GM18520 (cell line): ENCODE measurements around the gene GRIN1.

Experiments
- ATAC-seq: cut with Tn5 transposase; IDR thresholded peaks from one replicate; pipeline ENCODE4 v1.9.1; 2021; ENCODE audit not compliant: unreplicated experiment

The GRIN1 gene

GRCh38 chr9:137189297-137190295, 50.6 kb downstream of the GRIN1 start:
- no peak for ATAC-seq

- no peak for ATAC-seq
Observed at GRCh38 chr9:137190315-137190856, 51.4 kb downstream of the GRIN1 start.

DNA sequence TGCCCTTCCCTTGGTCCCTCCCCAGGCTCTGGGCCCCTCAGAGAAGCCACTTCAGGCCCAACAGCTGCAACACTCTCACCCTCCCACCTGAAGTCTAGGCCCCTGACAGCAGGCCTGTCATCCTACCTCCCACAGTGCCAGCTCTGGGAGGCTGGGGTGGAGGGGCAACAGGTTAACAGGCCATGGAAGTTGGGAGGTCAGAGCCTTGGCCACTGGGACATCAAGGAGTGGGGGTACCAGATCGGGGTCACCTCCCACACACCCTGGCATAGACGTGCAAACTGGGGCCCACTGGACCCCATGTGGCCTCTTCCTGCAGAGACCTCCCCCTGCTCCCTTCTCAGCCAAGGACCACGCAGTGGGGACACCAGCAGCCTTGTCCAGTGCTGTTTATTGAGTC, 52.3 kb downstream of the GRIN1 start:
- ATAC-seq, result no peak

DNA sequence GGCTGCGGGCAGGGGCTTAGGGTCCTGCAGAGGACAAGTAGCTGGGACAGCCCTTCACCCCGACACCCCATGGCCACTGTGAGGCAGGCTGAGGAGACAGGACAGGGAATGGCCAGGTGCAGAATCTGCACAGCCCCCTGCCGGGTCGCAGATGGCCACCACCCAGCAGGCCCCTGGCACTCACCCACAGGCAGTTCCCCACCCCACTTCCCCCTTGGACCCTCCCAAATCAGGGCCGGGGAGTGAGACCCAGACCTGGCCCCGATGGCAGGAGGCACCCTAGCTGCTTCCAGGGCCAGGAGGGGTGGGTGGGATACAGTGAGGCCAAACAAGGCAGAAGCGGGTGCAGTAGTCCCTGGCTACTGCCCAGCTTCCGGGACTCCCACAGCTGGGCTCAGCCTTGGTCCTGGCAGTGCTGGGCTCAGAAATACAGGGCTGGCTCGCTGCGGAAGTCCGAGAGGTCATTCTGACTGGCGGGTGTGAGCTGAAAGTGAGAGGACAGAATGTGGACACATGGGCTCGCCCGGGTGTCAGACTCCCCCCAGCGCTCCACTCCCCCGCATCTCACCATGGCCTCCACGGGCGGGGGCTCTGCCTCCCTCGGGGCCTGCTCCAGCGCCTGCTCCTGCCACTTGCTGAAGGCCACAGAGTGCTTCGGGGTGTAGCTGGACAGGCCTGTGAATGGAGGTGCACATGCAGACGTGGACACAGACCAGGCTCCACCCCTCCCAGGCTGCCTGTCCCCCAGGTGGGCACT, 52.9 kb downstream of the GRIN1 start:
- ATAC-seq, result no peak

DNA sequence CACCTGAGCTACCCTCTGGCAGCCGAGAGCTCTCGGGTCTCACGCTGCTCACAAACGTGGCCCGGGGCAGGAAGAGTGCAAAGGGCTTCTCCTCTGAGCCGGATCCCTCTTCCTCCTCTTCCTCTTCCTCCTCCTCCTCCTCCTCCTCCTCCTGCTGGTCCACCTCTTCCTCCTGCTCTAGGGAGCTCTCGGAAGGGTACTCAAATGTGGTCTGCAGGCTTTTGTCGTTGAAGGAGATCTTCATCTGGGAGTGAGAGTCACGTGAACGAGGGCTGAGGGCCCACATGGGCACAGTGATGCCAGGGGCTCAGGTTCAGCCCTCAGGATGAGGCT, 53.5 kb downstream of the GRIN1 start:
- ATAC-seq, result no peak

- ATAC-seq, result no peak
Observed at GRCh38 chr9:137192859-137193258, 53.9 kb downstream of the GRIN1 start.

- no peak for ATAC-seq
Observed at GRCh38 chr9:137193771-137194170, 54.8 kb downstream of the GRIN1 start.

DNA sequence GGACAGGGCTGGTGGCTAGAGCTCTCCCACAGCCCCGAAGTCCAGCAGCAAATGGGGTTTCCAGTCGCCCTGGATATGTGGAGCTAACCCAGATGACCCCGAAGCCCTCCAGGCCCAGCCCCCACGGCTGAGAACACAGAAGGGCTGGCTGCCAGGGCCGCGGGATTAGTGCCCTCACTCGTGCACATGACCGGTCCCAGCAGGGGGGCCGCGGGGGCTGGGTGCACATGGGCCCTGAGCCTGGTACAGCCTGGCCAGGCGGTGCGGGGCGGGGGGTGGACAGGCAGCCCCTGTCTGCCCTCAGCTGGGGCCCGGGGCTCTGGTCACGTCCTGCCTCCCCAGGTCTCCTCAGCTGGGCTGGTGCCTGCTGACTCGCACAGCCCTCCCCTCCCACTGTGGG, 55.4 kb downstream of the GRIN1 start:
- no peak for ATAC-seq

DNA sequence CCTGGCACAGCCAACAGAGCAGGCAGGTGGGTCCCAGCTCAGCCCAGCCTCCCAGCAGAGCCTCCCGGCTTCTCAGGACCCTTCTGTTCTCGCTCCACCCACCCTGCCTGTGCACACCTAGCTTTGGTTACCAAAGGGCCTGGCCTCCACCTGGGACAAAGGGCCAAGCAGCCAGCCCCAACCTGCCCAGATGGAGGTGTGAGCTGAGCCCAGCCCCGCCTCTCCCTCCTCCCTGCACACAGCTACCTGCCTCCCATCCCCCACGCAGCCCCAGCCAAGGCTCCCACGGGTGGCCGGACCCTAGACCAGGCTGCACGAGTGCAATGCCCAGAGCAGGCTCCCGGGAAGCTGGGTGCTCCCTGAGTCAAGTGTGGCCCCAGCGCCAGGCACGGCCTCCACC, 56.0 kb downstream of the GRIN1 start:
- ATAC-seq, result no peak

DNA sequence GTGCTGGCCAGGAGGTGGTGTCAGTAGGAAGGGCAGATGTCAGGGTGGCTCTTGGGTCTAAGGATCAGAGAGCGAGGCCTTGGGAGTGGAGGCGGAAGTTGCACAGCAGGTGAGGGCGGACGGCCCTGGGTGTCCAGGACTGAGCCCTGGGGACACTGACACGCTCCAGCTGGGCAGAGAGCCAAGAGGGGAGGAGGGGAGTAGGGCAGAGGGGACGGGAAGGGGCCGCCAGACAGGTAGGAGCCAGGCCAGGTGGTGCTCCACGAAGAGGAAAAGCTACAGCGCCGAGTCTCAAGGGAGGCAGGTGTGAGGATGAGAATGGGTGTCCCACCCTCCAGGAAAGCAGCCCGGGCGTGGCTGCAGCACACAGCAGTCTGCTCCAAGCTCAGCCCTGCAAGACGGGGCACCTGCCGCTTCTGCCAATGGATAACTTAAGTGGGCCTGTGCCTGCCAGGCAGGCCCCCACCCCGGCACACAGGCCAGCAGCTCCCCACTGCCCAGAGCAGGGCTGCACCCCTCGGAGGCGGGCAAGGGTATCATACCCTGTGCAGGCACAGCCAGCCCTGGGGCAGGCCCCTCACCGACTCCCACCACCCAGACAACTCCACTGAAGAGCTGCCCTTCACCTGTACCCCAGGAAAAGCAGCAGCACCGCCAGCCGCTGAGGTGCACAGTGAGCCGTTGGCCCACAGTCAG, 56.7 kb downstream of the GRIN1 start:
- no peak for ATAC-seq

DNA sequence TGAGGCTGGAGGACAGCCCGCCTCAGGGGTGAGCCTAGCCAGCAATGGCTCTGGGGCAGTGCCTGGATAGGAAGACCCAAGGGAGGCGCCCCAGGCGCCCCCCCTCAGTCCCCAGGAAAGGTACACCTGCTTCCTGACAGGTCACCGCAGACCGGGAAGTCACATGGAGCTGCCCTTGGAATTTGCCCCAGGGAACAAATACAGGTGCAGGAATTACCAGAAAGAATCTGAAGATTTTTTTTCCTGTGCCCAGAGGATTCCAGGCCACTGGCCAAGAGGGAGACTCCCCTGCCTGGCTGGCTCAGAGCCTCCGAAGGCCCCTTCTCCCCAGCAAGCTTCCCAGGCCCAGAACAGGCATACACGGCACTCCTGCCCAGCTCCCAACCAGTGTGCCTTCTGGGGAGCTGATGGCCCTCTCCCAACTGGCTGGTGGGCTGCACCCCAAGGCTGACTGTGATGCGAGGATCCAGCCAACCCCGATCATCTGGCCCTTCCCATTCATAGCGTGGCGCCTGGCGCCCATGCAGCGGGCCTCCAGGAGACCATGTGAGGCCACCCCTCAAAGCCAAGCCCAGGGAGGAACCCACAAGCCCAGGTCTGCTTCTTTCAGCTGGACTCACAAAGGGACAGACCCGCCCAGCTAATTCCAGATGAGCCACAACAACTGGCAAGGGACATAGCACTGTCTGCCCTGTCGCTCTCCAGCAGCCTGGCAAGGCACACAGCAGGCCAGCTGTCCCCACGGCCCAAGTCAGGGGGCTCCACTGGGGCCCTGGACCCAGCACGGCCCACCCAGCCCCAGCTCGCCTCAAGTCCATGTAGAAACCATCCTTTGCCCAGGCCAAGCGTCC, 59.3 kb downstream of the GRIN1 start:
- no peak for ATAC-seq

DNA sequence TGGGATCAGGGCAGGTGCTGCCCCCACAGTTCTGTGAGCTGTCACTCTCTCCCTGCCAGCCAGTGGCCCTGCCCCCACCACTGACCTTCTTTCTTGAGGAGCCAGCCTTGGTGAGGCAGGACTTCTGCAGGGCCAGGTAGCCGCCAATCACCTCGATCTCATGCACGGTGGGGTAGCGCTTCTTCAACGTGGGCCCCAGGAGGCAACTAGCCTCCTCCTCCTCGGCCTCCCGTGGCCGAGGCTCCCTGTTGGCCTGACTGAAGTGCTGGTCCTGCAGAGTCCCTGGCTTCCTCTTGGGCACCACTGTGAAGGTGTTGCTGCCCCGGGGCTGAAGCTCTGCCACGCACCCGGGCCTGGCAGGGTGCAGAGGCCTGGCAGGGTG, 59.9 kb downstream of the GRIN1 start:
- ATAC-seq, result no peak

- ATAC-seq, result no peak
Observed at GRCh38 chr9:137199411-137200121, 60.6 kb downstream of the GRIN1 start.

GRCh38 chr9:137200311-137201204, 61.6 kb downstream of the GRIN1 start, which contains the start of gene TPRN:
TPRN (minus strand) TSS chr9:137200741; CDS start chr9:137200711, 30 bp downstream.
- ATAC-seq, result peak; percentile 88

GRCh38 chr9:137201205-137201868, 62.4 kb downstream of the GRIN1 start:
- ATAC-seq, result no peak

DNA sequence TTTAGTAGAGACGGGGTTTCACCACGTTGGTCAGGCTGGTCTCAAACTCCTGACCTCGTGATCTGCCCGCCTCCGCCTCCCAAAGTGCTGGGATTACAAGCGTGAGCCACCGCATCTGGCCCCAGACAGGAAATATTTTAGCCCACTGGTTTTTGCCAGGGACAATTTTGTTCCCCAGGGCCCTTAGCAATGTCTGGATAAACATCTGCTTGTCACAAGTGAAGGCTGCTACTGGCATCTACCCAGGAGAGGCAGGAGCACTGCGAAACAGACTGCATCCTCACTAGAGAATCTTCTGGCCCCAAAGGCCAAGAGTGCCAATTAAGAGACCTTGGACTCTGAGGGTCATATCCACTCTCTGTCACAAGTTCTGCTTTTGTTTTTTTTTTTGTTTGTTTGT, 64.0 kb downstream of the GRIN1 start:
- ATAC-seq, result no peak

DNA sequence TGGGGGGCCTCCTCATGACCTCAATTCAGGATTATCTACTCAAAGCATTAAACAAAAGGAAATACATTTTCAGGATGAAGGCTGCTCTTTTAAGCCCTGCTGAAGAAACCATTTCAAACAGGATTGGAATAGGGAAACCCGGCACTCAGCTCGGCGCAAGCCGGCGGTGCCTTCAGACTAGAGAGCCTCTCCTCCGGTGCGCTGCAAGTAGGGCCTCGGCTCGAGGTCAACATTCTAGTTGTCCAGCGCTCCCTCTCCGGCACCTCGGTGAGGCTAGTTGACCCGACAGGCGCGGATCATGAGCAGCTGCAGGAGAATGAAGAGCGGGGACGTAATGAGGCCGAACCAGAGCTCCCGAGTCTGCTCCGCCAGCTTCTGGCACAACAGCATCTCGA, 65.8 kb downstream of the GRIN1 start:
- ATAC-seq, result no peak
